Suprapubic skin (tissue), 3 donors: ENCODE results near the gene SOX21.

Experiments used
- CTCF ChIP-seq, 2 donors: fragments of 200-600 bp in 1 of 2; fragments of 450-650 bp in 1 of 2; sonication (generic) in 1 of 2; IDR thresholded peaks; one replicate each; pipeline ENCODE4 v1.5.1; 2016 to 2019; ENCODE audit warnings: antibody characterized with exemption in 2 of 2, mild to moderate bottlenecking in 1 of 2, moderate library complexity in 1 of 2
- EP300 ChIP-seq: sonication (generic); formaldehyde crosslinking; IDR thresholded peaks from one replicate; pipeline ENCODE4 v1.6.1; 2017; ENCODE audit warnings: antibody characterized with exemption
- POLR2A ChIP-seq, 2 donors: fragments of 450-650 bp; IDR thresholded peaks; one replicate each; pipeline ENCODE4 v1.6.1; 2017; ENCODE audit warnings: antibody characterized with exemption in 2 of 2, mild to moderate bottlenecking in 2 of 2, moderate library complexity in 2 of 2

- no peak for TF ChIP-seq EP300
- no peak for TF ChIP-seq CTCF (IDR thresholded peaks at IDR 0.05)
- TF ChIP-seq POLR2A (IDR thresholded peaks at IDR 0.05) = no peak
Measured at GRCh38 chr13:94701313-94702180, 10.8 kb downstream of the SOX21 start.
